ENCODE measurements around the gene SLC8A3.

The SLC8A3 gene

DNA sequence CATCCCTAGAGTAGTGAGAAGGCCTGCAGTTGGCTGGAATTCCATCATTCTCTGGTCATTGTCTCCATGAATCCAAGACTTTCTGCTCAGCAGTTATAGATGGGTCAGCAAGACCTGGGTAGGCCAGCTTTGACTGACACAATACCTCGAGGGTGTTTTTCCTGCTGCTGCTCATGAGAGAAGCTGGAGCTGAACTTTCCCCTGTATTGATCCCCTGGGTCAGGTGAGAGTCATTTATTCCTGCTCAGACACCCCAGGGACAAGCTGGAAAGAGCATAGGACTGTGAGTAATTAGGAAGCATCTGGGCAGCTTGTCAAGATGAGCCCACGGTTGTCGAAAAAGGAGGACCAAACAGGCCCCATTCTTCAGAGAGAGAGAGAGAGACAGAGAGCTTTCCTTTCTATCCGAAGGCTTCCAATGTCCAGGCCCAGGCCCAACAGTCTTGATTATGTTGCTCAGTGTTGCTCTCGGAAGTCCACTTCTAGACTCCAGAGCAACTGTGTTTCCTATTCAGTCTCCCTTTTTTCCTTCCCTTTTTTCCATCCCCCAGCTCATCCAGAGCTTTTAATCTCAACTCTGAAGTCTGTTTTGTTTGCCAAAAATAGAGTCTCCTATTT is 131.1 kb downstream of the SLC8A3 start:
- no peak for DNase-seq

DNA sequence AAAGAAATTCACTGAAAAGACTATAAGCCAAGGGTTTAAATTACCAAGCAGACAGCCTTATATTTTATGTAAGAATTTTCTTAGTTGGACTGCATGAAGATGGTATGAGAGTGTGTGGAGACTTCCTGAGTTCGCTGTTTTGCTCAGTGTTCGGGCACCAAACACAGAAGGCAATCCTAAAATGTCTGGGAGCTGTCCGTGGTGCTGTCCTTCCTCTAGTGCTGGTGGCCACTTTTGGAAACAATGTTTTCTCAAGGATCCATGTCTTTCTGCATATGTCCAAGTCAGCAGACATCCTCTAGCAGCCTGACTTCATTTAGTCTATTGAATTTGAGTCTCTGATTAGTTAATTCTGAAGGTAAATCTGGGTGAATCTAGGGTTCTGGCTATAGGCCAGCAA is 135.8 kb downstream of the SLC8A3 start:
- DNase-seq, result no peak

DNA sequence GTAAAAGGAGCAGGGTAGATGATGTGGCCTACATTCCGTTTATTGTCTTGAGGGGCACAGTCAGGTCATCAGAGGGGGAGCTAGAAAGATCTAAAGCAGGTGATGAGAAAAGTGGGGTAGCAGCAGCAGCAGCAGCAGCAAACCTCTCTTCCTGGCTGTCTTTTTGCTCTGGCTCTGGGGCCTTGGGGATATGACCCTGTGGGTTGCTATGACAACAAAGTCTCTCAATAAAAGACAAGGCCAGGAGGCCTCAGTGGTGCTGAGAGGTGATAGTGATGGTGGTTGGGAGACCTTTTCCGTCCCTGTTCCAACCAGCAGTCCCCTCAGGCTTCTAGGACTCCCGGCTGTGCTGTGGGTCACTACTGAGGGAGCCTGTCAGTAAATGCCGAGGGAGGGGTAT is 138.6 kb downstream of the SLC8A3 start:
- no peak for DNase-seq

DNA sequence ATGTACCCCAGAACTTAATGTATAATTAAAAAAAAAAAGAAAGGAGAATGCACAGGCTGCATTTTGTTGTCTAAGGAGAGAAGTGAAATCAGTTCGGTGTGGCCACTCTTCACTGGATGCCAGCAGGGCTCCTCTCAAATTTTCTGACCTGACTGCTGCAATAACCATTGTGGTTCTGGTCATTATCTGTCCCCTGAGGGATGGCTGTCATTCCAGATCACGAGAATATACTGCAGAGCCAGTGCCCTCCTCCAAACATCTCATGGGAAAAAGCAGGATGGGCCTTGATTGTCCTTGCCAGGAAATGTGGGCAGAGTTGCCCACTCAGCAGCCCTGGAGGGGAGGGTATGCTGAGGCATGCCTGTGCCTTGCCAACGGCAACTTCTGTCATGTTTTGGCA is 139.1 kb downstream of the SLC8A3 start:
- DNase-seq, result no peak

DNA sequence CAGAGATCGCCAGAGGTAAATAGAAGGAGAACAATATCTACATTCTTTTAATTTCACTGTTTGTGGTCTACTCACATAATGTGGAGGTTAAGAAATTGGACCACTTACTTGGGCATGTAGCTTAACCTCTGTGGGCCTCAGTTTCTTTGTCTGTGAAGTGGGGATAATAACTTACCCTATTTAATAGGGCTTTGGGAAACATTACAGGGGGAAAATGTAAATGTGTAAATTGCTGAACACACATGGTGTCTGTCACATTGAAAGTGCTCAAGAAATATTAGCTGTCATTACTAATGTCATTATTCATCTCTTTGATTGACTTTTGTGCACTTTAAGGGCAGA is 140.5 kb downstream of the SLC8A3 start:
- DNase-seq, result no peak

DNA sequence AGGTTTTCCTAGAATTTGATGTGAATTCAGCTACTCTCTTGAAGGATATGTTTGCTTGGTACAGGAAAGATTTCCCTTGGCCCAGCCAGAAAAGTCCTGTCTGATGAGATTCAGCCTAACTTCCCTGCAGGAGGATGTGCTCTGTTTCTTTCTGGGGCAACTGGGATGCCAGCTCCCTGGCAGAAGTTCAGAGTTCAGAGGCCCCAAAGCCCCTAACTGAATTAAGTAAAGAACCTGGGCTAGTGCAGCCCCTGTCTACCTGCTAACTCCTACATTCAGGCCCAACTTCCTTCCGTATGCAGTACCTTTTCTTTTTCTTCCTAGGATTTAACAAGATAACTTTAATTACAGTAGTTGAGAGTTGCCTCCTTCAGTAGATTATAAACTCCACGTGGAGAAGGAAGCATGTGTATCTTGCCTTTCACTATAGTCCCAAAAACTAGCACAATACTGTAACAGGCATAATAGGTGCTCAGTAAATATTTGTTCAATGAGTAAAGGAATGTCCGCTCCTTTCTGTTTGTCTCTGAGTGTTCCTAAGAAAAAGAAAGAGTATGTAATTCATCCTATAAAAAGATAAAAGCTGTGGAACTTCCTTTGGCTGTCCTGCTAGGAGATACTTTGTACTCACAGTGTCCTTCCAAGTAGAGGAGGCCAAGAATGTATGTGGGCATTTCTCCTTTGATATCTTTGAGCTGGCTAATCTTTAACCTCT is 141.0 kb downstream of the SLC8A3 start:
- DNase-seq, result no peak

DNA sequence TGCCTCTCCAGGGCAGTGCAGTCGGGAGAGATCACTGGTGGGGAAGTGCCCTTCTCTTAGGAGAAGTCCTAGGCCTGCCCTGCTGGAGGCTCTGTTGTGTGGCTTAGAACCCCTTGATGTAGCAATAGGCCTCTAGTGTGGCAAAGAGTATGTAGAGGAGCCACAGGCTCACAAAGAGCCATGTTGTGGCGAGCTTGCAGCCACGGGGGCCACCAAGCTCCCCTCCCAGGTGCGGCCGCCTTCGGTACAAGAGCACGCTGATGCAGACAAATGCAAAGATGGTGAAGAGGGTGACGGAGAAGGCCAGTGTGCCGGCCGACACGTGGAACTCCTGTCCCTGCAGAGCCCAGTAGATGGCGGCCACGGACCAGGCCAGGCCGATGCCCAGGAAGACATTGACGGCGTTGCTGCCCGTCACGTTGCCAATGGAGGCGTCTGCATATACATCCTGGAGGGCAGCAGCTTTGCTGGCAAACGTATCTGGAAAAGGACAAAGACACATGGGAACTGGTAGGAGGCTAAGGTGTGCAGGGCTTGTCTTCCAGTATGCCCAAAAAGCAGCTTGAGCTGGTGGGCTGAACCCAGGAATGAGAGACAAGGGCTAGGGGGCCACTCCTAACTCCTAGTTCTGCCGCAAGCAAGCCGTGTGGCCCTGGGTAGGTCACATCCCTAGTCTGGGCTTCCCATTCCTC is 142.8 kb downstream of the SLC8A3 start:
- DNase-seq, result peak; percentile 16

DNA sequence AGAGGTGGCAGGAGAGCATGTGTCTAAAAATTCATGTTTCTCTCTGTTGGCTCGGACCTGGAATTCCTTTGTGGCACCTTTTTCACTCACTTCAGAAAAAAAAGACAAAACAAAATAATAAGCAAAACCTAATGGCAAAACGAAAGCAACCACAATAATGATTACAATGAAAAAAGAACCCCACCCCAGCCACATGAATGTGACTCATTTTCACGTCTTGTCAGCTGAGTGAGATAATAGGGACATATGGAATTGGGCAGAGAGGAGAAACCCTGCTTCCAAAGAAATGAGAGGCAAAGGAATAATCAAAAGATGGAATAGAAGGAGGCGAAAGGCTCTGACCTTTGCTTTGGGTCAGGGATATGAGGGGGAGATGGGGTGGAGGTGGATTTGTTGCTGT is 143.4 kb downstream of the SLC8A3 start:
- DNase-seq, result no peak

DNA sequence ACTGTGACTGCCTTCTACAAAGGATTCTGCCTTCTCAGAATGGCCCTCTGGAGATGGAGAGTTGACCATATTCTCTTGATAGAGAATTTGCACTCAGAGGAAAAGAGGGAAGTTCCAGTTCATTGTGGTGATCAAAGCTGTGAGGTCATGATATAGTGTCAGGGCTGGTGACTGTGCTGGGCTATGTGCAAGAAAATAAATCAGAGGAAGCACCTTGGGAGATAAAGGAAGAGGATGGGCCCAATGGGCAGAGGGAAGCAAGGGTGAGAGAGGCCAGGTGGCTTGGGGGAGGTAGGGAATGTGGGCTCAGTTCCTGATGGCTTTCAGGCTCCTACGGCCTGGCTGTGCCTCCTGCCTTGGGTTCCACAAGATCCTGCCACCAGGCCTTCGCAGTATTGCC is 145.8 kb downstream of the SLC8A3 start:
- DNase-seq, result no peak

DNA sequence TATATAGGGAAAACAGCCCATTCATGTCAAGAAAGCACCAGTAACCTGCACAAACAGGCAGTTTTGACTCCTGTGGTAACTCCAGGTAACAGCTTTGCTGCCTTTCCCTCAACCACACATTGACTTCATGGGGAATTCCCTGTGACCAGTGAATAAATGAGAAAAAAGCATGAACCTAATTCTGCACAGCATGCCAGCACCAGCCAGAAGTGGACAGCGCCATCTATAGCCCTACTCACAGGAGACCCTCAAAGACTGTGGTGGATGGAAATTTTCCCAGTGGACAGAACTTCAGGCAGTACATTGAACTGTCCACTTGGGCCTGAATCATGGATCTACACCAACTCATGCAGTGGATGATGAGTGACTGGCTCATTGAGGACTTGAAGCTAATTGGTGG is 152.1 kb downstream of the SLC8A3 start:
- no peak for DNase-seq

DNA sequence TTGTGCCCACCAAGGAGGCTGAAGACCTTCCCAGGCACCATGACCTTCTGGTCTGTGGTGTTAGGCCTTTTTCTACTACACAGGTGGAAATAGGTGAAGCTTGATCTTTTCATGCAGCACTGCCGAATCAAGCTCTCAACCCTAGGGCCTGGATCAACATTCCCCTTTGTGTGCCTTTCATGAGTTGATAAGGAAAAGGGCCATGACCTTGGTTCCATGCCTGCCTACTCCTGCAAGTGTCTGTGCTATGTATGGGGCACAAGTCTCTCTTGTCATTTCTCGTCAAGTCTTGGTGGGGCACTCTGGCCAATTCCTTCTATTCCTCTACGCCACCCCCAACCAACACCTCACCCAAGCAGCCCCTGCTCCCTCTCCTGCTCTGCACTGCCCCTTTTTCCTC is 154.5 kb downstream of the SLC8A3 start:
- no peak for DNase-seq

DNA sequence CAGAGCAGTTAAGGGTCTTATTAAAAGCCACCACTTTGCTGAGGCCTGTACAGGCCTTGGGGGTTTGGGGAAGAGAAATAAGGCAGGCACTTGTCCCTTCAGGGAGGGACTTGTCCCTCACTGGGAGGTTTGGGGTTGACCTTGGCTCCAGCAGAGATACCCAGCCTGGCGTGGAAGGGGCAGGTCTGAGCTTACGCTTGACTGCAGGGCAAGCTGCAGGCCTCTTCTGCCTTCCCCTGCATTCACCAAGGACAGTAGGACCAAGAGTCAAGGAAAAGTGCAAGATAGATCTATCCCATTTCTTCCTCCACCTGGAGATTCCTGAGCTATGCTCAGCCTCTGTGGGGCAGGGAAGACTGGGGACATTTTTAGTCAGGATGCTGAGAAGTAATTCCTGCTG is 155.2 kb downstream of the SLC8A3 start:
- no peak for DNase-seq

DNA sequence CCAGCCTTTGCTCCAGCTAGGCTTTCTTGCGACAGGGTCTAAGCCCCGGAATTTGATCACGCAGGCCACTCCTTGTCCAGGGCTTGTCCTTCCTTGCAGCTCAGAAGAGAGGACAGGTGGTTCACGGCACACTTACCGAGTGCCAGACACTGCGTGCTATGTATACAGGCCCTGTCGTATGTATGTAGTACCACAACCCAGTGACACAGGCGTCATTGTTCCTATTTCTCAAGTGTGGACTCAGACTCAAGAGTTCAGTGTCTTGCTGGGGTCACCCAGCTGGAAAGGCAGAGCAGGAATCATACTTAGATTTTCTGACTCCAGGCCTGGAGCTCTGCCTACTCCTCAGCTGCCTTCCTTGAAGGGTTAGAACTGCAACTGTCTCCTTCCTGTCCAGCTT is 155.6 kb downstream of the SLC8A3 start:
- no peak for DNase-seq

DNA sequence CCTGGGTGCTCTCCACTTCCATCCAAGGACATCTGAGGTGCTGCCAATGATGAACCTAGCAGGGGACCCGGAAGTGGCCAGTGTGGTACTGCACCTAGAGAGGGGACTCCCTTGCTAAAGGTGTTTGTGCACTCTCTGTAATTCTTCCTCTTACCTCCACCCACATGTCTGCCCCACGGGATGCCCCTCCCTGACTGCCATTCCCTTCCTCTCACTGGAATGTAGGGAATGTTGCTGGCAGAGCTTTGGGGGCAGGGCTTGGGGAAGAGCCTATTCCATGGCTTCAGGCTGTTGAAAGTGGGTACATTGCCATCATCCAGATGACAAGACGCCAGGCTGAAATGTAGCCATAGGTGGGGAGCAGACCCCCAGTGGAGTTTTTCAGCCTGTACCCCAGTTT is 156.3 kb downstream of the SLC8A3 start:
- DNase-seq, result no peak

DNA sequence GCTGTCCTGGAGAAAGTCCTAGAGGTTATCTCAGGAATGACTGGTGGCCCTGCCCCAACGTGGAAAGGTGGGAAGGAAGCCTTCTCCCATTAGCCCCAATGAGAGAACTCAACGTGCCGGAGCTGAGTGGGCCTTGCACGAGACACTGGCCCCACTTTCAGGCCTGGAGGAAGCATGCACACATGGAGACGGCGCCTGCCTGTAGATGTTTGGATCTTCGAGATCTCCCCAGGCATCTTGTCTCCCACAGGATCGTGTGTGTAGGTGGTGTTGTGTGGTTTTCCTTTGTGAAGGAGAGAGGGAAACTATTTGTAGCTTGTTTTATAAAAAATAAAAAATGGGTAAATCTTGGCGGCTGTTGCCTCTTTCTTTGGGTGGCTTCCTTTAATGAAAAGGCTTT is 156.7 kb downstream of the SLC8A3 start:
- DNase-seq, result no peak

DNA sequence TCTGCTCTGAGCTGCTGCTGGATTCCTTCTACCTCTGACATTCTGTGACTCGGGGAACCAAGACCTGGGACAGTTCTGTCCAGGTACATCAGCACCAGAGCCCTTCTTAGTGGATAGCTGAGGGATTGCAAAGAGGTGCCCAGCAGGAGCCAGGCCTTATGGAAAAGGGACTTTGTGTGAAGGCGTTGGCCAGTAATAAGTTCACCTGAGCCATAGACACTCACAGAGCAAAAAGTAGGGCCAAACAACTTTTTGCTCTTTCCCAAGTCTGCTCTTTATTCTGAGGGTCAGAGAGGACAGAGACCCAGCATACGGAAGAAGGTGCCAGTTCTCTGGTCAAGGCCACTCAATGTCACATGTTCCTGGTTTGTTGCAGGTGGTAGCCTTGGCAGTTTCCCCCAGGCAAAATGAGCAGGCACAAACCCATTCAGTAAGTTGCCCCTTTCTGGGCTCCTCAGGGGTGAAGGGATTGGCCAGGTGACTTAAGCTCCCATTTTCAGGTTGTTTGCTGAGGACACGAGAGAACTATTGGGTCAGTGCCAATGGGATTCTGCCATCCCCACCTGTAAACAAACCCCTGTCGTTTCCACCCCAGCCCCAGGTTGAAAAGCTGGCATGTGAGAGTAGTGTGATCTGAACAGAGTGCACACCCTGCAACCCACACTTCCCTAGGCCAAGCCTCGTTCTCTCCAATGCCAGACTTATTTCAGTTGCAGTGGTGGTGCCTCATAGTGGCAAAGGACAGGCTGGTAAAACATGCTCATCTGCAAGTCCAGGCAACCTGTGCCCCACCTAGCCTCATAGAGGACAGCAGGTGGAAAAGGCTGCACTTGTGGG is 159.2 kb downstream of the SLC8A3 start:
- DNase-seq, result no peak

DNA sequence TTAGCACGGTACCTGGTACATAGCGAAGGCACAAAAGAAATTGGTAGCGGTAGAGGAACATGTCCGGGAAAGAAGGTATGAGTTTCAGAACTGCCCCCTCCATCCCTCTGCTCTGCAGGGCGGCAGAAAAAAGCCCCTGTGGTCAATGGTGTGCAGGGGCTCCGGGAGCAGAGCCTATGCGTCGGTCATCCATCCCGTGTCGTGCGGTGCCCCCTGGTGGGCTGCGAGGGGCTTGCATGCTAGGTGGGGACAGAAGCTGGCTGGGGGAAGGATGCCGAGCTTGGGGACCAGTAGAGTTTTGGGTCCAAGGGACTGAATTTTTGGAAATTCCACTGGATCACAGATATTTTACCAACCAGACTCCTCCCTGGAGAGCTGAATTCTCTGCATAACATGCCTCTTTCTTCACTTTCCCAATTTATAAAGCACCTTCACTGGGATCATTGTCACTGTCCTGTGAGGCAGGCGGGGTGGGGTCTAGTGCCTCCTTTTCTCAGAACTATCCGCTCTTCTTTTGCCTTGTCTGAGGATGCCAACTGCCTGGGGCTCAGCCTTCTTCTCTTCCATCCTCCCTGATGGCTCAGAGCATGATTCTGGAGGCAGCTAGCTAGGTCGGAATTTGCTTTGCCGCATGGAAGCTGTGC is 160.8 kb downstream of the SLC8A3 start:
- peak; percentile 0 for DNase-seq

DNA sequence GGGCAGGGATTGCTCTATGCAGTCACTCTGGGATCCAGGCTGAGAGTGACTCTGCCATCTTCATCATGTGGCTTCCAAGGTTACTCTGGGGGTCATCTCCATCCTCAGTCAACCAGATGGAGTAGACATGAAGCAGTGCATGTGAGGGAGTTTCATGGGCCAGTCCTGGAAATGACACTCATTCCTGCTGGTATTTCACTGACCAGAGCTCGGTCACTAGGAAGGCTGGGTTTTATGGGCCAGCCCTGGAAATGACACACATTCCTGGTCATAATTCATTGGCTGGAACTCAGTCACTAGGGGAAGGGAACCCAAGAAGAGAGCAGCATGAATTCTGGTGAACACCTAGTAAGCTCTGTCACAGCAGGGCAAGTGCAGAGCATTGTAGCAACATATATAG is 164.9 kb downstream of the SLC8A3 start:
- DNase-seq, result no peak

DNA sequence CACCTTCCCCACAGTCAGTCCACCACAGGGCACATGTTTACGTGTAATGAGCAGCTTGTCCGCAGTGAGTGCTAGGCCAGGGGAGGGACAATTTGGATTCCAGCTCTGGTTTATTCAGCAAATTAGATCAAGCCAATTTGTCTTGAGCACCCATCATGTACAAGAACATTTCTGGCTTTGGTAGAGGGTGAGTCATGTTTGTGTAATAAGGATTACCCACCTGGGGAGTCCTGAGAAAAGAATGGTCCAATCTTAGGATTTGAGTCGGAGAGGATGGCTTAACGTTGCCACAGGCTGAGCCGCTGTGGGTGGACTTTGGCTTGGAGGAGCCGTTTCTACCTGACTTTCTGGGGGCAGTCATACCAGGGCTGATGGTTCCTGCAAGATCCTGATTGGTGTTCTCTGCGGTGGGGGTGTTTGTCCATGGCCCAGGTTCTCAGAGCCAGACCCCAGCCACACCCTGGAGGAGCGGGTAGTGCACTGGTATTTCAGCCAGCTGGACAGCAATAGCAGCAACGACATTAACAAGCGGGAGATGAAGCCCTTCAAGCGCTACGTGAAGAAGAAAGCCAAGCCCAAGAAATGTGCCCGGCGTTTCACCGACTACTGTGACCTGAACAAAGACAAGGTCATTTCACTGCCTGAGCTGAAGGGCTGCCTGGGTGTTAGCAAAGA is 165.8 kb downstream of the SLC8A3 start:
- no peak for DNase-seq

DNA sequence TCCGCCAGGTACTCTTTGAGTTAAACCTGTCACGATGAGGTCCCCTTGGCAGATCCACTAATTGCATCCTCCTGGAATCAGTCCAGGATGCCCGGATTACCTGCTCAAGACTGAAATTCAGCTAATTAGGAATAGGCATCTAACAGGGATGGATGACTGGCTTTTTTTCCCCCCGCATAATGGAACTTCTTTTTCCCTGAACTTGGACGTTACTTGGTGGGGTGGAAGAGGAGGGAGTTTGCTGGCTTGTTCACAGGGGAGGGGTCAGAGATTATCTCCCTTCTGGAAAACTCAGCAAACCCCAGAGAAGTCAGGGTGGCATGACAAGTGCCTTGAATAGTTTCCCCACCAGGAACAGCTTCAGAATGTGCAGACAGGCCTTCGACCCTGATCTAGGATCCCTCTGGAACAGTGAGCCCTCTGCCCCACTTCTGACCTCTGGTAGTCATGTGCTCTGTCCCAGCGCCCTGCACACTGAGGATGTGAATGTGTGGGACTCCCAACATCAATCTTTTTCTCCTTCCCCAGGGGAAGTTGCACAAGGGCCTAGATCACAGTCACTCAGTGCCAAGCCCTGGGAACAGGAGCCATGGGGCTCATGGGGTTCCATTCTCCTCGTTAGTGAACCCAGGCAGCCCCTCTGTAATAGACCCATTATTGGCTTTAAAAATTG is 167.1 kb downstream of the SLC8A3 start:
- peak; percentile 3 for DNase-seq

DNA sequence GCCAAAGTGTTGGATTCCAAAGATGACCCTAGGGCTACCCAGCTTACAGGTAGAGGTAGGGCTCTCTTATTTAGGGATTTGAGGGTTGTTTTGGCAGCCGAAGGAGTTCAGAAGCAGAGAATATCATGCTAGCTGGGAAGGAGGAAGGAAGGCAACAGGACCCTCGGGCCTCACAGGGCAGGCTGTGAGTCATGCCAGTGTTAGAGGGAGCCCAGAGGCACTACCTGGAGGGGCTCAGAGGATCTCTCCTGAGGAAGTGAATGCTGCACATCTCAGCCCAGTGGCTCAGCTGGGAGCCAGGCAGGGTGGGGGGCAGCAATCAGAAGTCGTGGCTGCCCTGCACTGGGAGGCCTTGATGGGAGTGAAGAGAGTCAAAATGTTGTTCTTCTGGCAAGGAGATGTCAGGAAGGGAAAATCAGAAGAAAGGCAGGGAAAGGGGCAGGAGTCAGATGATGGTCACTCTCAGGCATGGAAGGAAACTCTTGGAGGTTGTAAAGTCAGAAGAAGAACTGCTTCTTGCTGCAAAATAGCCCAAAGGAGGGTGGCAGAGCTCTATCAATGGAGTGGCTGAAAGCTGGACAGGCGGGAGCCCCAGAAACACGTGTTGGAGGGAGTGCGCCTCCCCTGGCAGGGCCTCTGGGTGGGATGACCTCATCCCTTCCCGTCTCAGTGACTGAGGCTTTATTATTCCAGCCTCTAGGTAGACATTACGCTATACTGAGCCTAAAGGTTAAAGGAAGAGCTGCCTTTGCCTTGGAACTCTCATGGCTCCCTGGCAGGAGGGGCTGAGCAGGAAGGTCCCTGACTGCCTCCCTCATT is 168.2 kb downstream of the SLC8A3 start:
- DNase-seq, result no peak
